Measurements from ENCODE around the gene AXIN1.
"Not testable (repeated sequence)": the region's sequence is repeated elsewhere in the genome, so short reads cannot be mapped to it uniquely, and the experiment has no call there.

AXIN1 gene

GRCh38 chr16:337437-337836 lies 15.1 kb downstream of the AXIN1 start:
- peaks cover 2% of the 10 kb centered on the region for H3K36me3 ChIP-seq
- DNase-seq: peak; percentile 37
- H3K4me3 ChIP-seq (ENCODE audit: low read depth, low read length): no peak overlapping the region
- no peaks in the 10 kb centered on the region for H3K9me3 ChIP-seq (ENCODE audit: severe bottlenecking)
- no peaks in the 10 kb centered on the region for H3K27me3 ChIP-seq (ENCODE audit: insufficient read depth, low read depth, severe bottlenecking)
- H3K27ac ChIP-seq: peak overlapping the region; percentile 30; the same call in 1 of the 2 replicates
- TF ChIP-seq CTCF (IDR thresholded peaks at IDR 0.05; ENCODE audit: low read depth, low read length): no peak

GRCh38 chr16:336269-336668 lies 16.3 kb downstream of the AXIN1 start:
- TF ChIP-seq CTCF (IDR thresholded peaks at IDR 0.05; ENCODE audit: low read depth, low read length): no peak
- Histone ChIP-seq H3K36me3 (no peaks in the 10 kb centered on the region), H3K27ac (no peak overlapping the region)

GRCh38 chr16:334861-335632 lies 17.5 kb downstream of the AXIN1 start:
- DNase-seq; H3K4me3 ChIP-seq (ENCODE audit: low read depth, low read length); H3K9me3 ChIP-seq (ENCODE audit: severe bottlenecking); H3K36me3 ChIP-seq; H3K27me3 ChIP-seq (ENCODE audit: insufficient read depth, low read depth, severe bottlenecking); H3K27ac ChIP-seq: not testable (repeated sequence)

More at GRCh38 chr16:336269-336668, 16.3 kb downstream of the AXIN1 start:
- DNase-seq: no peak
- H3K4me3 ChIP-seq (ENCODE audit: low read depth, low read length): no peak overlapping the region
- no peaks in the 10 kb centered on the region for H3K27me3 ChIP-seq (ENCODE audit: insufficient read depth, low read depth, severe bottlenecking)
- H3K9me3 ChIP-seq (ENCODE audit: severe bottlenecking): no peaks in the 10 kb centered on the region

GRCh38 chr16:334164-334832 lies 18.2 kb downstream of the AXIN1 start:
- H3K27me3 ChIP-seq (ENCODE audit: insufficient read depth, low read depth, severe bottlenecking); H3K9me3 ChIP-seq (ENCODE audit: severe bottlenecking); H3K36me3 ChIP-seq; H3K27ac ChIP-seq; H3K4me3 ChIP-seq (ENCODE audit: low read depth, low read length); DNase-seq: not testable (repeated sequence)

- no peak overlapping the region for H3K4me3 ChIP-seq (ENCODE audit: low read depth, low read length)
- no peaks in the 10 kb centered on the region for H3K9me3 ChIP-seq (ENCODE audit: severe bottlenecking)
- no peak overlapping the region for H3K27ac ChIP-seq
- no peaks in the 10 kb centered on the region for H3K27me3 ChIP-seq (ENCODE audit: insufficient read depth, low read depth, severe bottlenecking)
- no peak for TF ChIP-seq CTCF (IDR thresholded peaks at IDR 0.05; ENCODE audit: low read depth, low read length)
- peaks cover 3% of the 10 kb centered on the region; the same call in 1 of the 2 replicates for H3K36me3 ChIP-seq
- DNase-seq: no peak
These were observed 19.0 kb downstream of the AXIN1 start for GRCh38 chr16:333406-334094.

GRCh38 chr16:331181-331814 lies 21.2 kb downstream of the AXIN1 start:
- not testable (repeated sequence) for H3K27me3 ChIP-seq (ENCODE audit: insufficient read depth, low read depth, severe bottlenecking); H3K27ac ChIP-seq; DNase-seq; H3K4me3 ChIP-seq (ENCODE audit: low read depth, low read length); H3K9me3 ChIP-seq (ENCODE audit: severe bottlenecking); H3K36me3 ChIP-seq

- no peak overlapping the region for H3K4me3 ChIP-seq (ENCODE audit: low read depth, low read length)
- no peaks in the 10 kb centered on the region for H3K9me3 ChIP-seq (ENCODE audit: severe bottlenecking)
- H3K36me3 ChIP-seq: peaks cover 3% of the 10 kb centered on the region; the same call in 1 of the 2 replicates
- DNase-seq: no peak
- H3K27ac ChIP-seq: no peak overlapping the region
- TF ChIP-seq CTCF (IDR thresholded peaks at IDR 0.05; ENCODE audit: low read depth, low read length): no peak
- no peaks in the 10 kb centered on the region for H3K27me3 ChIP-seq (ENCODE audit: insufficient read depth, low read depth, severe bottlenecking)
These were observed 21.8 kb downstream of the AXIN1 start for GRCh38 chr16:330741-331140.
